Brain microvascular endothelial cell (primary cell): ENCODE data around the gene HSPB6.
"Not testable (repeated sequence)": the region's sequence is repeated elsewhere in the genome, so short reads cannot be mapped to it uniquely, and the experiment has no call there.

Experiments
- DNase-seq: peaks from one replicate; pipeline ENCODE4 v3.0.0-alpha.2; 2020
- H3K27ac ChIP-seq: fragments of 250-450 bp; sonication (Bioruptor Pico); 2 replicates; pipeline ENCODE4 v1.5.1; 2020; ENCODE audit warnings: mild to moderate bottlenecking, moderate library complexity
- H3K27me3 ChIP-seq: fragments of 250-450 bp; sonication (Bioruptor Pico); replicated peaks from 2 replicates; pipeline ENCODE4 v1.5.1; 2020; ENCODE audit warnings: mild to moderate bottlenecking
- H3K36me3 ChIP-seq: fragments of 250-450 bp; sonication (Bioruptor Pico); replicated peaks from 2 replicates; pipeline ENCODE4 v1.5.1; 2020; ENCODE audit warnings: mild to moderate bottlenecking
- H3K4me3 ChIP-seq: 2 replicates; pipeline ENCODE4 v1.5.1; 2011; ENCODE audit warnings: low read depth, mild to moderate bottlenecking, control low read depth, low read length, moderate library complexity
- in situ Hi-C: cut with HindIII; loops from 2 replicates; pipeline ENCODE4 v1.10.0; 2017; ENCODE audit warnings: low sequenced_read_pairs, low pct_ligation_motif_present
- TF ChIP-seq, protein P1 (sequence below): IDR thresholded peaks from 2 replicates; pipeline ENCODE4 v1.5.1; 2011; ENCODE audit warnings: low read depth, mild to moderate bottlenecking, moderate library complexity, low read length, control low read depth, inconsistent platforms; ENCODE audit errors: missing control alignments

HSPB6 gene

DNA sequence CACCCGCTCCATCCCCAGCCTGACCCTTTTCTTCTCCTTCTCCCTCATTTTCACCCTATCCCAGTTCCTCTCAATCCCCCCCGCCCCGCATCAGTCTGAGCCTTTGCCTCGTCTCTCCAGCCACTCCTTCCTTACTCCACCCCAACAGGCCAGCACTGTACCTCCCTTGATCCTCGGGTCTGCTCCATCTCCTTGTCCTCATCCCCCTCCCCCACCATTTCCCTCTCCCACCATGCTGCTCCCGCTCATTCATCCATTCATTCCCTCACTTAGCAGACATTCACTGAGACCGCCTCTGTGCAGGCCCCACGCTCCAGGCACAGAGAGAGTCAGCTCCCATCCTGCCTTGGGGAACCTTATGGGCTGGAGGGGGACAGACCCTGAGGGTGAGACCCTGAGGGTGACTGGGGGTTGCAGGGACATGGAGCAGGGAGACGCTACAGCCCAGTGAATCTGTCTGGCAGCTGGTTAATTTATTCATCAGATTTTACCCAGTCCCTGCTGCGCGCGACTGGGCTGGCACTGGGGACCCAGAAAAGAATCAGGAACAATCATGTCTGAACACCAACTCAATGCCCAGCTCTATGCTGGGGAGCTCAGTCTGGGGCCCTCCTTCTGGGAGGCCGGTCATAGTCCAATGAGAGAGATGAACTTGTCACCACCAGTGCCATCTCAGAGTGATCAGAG is 19.4 kb upstream of the HSPB6 start:
- TF ChIP-seq, protein P1, sequence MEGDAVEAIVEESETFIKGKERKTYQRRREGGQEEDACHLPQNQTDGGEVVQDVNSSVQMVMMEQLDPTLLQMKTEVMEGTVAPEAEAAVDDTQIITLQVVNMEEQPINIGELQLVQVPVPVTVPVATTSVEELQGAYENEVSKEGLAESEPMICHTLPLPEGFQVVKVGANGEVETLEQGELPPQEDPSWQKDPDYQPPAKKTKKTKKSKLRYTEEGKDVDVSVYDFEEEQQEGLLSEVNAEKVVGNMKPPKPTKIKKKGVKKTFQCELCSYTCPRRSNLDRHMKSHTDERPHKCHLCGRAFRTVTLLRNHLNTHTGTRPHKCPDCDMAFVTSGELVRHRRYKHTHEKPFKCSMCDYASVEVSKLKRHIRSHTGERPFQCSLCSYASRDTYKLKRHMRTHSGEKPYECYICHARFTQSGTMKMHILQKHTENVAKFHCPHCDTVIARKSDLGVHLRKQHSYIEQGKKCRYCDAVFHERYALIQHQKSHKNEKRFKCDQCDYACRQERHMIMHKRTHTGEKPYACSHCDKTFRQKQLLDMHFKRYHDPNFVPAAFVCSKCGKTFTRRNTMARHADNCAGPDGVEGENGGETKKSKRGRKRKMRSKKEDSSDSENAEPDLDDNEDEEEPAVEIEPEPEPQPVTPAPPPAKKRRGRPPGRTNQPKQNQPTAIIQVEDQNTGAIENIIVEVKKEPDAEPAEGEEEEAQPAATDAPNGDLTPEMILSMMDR, result no peak
- in situ Hi-C loops, result no loop called here
- no peak overlapping the region for H3K27ac ChIP-seq
- DNase-seq, result no peak
- no peaks in the 10 kb centered on the region for H3K36me3 ChIP-seq
- H3K4me3 ChIP-seq, result peak overlapping the region; percentile 68
- H3K27me3 ChIP-seq, result no peaks in the 10 kb centered on the region

DNA sequence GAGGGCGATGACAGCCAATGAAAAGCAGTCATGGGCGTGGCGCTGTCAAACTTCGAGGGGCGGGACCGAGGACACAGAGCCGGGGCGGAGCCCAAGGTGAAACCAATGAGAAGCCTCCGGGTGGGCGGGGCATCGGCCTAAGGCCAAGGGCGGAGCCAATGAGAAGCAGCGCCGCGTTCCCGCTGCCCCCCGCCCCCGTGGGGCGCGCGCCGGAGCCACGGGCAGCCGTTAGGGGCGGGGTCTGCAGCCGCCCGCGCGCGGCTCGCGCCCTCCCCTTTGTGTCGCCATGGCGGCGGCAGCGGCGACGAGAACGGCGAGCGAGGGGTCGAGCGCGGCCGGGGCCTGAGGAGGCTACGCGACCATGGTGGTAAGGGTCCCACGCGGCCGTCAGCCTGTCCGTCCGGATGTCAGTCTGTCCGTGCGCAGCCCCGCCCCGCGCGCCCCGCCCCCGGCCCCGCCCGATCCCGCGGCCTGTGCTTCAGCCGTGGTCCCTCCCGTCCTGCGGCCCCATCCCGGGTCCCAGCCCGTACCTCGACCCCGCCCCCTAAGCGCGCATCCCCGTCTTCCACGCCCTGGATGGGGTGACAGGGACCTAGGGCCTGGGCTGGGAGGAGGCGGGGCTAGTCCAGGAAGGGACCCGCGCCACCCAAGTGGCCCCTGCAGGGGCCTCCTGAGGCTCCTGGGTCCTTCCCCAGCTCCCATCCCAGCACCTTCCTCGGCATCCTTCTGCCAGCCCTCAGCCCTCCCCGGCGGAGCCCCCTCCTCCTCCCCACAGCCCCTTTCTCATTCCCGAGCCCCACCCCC is 18.7 kb upstream of the HSPB6 start, which contains the start of gene ARHGAP33:
TSS of gene ARHGAP33 (plus strand) at position 267 of the 804 bp plus-strand sequence. CDS start at position 362, 95 bp downstream.
- in situ Hi-C loops, result no loop called here
- peak; percentile 97 for DNase-seq
- Histone ChIP-seq H3K27ac (no peak within 1 kb of the TSS), H3K27me3 (no peaks in the 10 kb centered on the region), H3K36me3 (no peaks in the 10 kb centered on the region), H3K4me3 (peak within 1 kb of the TSS; percentile 68)
- TF ChIP-seq, protein P1, result no peak

GRCh38 chr19:35775046-35775297 is 18.1 kb upstream of the HSPB6 start:
- no peaks in the 10 kb centered on the region for H3K27me3 ChIP-seq
- H3K27ac ChIP-seq, result no peak overlapping the region
- no peaks in the 10 kb centered on the region for H3K36me3 ChIP-seq
- no peak for DNase-seq
- TF ChIP-seq, protein P1, result no peak
- peak overlapping the region; percentile 29 for H3K4me3 ChIP-seq
- in situ Hi-C loops, result no loop called here

DNA sequence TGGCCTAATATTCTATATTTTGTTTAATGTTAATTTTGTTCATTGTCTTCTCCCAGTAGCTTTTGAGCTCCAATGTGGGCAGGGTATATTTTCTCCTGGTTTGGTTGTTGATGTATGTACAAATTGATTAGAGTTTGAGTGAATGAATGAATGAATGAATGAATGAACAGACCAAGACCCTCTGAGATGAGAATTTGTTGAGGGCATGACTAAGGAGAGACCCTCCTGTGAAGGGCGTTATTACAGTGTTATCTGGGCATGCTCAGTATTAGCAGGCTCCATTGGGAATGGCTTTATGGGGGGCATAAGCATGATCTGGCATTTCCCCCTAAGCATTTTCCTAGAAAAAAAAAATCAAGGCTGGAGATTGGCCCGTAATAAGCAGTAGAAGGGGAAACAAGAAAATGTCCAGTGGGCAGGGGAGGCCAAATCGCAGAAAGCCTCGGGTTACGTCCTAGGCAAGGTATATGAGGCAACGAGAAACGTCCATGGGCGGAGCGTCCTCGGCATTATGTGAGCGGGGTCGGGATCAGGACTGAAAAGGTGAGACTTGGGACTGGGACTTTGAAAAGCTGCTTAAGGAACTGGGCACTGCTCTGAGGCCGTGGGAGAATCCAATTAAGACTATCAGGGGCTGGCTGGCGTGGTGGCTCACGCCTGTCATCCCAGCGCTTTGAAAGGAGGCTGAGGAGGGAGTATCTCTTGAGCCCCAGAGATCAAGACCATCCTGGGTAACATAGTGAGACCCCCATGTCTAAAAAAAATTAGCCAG is 17.6 kb upstream of the HSPB6 start:
- H3K27ac ChIP-seq, result no peak overlapping the region
- H3K4me3 ChIP-seq, result peak overlapping the region; percentile 29
- no peaks in the 10 kb centered on the region for H3K27me3 ChIP-seq
- H3K36me3 ChIP-seq, result no peaks in the 10 kb centered on the region
- TF ChIP-seq, protein P1, result no peak
- no peak for DNase-seq
- in situ Hi-C loops, result no loop called here

GRCh38 chr19:35773020-35773806 is 16.4 kb upstream of the HSPB6 start:
- DNase-seq, result no peak
- Histone ChIP-seq H3K27ac (no peak overlapping the region), H3K4me3 (no peak overlapping the region), H3K27me3 (no peaks in the 10 kb centered on the region), H3K36me3 (peaks cover 4% of the 10 kb centered on the region)
- in situ Hi-C loops, result no loop called here
- TF ChIP-seq, protein P1, result no peak

GRCh38 chr19:35772362-35772761 is 15.5 kb upstream of the HSPB6 start:
- H3K27me3 ChIP-seq, H3K27ac ChIP-seq, DNase-seq, H3K4me3 ChIP-seq, in situ Hi-C loops, H3K36me3 ChIP-seq: not testable (repeated sequence)
